Body of pancreas (tissue), 4 donors: Measurements from ENCODE around the gene RPL41. TPM values are rescaled to one million over a fixed set of nuclear protein-coding genes. Genes with fewer than 3 reads are reported as not detected.
A peak's percentile ranks its signal among the peaks of the same experiment; 100 is the strongest.

Source experiments
- ATAC-seq: fragments of 150-250 bp; one replicate; pipeline ENCODE4 v1.9.1; 2016
- DNase-seq, 4 donors: peaks; one replicate each; pipeline ENCODE4 v3.0.0-alpha.2; 2019
- H3K27ac ChIP-seq, 4 donors: fragments of 200-600 bp; sonication (generic); 1 replicate in 3 of 4; 2 replicates in 1 of 4; pipeline versions ENCODE4 v1.5.1 to v1.6.1; 2016 to 2019; ENCODE audit warnings: mild to moderate bottlenecking in 1 of 4, mixed read lengths in 1 of 4, moderate library complexity in 1 of 4
- H3K27me3 ChIP-seq, 2 donors: fragments of 200-600 bp; sonication (generic); one replicate each; pipeline ENCODE4 v1.6.0; 2016; ENCODE audit warnings: mild to moderate bottlenecking in 1 of 2
- H3K36me3 ChIP-seq, 2 donors: fragments of 200-600 bp; sonication (generic); replicated peaks in 1 of 2; 2 replicates each; pipeline ENCODE4 v1.5.1; 2016; ENCODE audit warnings: low read depth in 2 of 2; ENCODE audit not compliant: insufficient read depth in 1 of 2
- H3K4me1 ChIP-seq: fragments of 200-600 bp; sonication (generic); one replicate; pipeline ENCODE4 v1.6.0; 2016
- H3K4me3 ChIP-seq, 2 donors: fragments of 200-600 bp; sonication (generic); 1 replicate in 1 of 2; 2 replicates in 1 of 2; pipeline ENCODE4 v1.5.1; 2016 to 2019
- H3K9me3 ChIP-seq, 3 donors: fragments of 200-600 bp; sonication (generic); 1 replicate in 2 of 3; 2 replicates in 1 of 3; pipeline ENCODE4 v1.5.1; 2016
- POLR2A ChIP-seq, 3 donors: fragments of 450-650 bp; IDR thresholded peaks; one replicate each; pipeline ENCODE4 v1.6.1; 2016; ENCODE audit warnings: antibody characterized with exemption in 3 of 3, mild to moderate bottlenecking in 2 of 3
- WGBS, 2 donors: methylation state at CpG; one replicate each; pipeline ENCODE4 v1.1.5; 2017; 5-methylcytosine and 5-hydroxymethylcytosine counted together
- intact Hi-C: fragments of 100-400 bp; cut with DNase I; formaldehyde crosslinking; loops from one replicate; pipeline ENCODE4 v1.15.1; 2023
- total RNA-seq, 2 donors: library from RNA; depleted of rRNA; stranded (reverse); fragments of >200 nt; gene quantifications; one replicate each; pipeline ENCODE4 v1.1.0, GENCODE V29; 2016
- TF ChIP-seq, protein P1 (sequence below), 7 experiments: fragments of 450-650 bp in 4 of 7; fragments of 200-600 bp in 3 of 7; sonication (generic) in 3 of 7; IDR thresholded peaks; one replicate each; pipeline ENCODE4 v1.5.1; 2016 to 2019; ENCODE audit warnings: antibody characterized with exemption in 7 of 7

The RPL41 gene
- total RNA-seq, 2 donors from 2014 or later: 1,174 to 2,214 TPM

DNA sequence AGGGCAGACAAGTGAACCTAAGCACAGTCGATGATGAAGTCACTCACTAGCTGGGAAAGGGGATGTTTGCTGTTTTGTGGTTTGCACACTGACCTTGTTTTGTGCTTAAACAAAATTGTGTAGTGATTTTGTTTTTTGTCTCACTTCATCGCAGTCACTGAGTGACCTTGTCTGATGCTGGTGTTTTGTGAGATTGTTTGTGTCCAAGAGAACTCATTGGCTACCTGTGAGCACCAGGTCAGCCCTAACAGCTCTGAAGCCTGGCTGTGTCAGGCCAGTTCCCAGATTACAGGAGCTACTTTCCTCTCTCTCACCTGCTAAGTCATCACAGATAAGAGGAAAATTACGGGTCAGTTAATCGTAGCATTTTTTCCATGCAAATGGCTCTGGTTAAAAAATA lies 7.7 kb downstream of the RPL41 start:
- Histone ChIP-seq H3K4me1 (peaks cover 33% of the 10 kb centered on the region), H3K9me3 (no peaks in the 10 kb centered on the region), H3K27me3 (no peaks in the 10 kb centered on the region), H3K4me3 (no peak overlapping the region), H3K27ac (peak overlapping the region in 2 of 4 donors; percentile 25 to 91), H3K36me3 (no peaks in the 10 kb centered on the region)
- 14 to 30% methylated on average over 4 of the region's 4 CpGs for WGBS, 2 donors
- intact Hi-C loops: no loop called here
- TF ChIP-seq, protein P1, sequence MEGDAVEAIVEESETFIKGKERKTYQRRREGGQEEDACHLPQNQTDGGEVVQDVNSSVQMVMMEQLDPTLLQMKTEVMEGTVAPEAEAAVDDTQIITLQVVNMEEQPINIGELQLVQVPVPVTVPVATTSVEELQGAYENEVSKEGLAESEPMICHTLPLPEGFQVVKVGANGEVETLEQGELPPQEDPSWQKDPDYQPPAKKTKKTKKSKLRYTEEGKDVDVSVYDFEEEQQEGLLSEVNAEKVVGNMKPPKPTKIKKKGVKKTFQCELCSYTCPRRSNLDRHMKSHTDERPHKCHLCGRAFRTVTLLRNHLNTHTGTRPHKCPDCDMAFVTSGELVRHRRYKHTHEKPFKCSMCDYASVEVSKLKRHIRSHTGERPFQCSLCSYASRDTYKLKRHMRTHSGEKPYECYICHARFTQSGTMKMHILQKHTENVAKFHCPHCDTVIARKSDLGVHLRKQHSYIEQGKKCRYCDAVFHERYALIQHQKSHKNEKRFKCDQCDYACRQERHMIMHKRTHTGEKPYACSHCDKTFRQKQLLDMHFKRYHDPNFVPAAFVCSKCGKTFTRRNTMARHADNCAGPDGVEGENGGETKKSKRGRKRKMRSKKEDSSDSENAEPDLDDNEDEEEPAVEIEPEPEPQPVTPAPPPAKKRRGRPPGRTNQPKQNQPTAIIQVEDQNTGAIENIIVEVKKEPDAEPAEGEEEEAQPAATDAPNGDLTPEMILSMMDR (IDR thresholded peaks at IDR 0.05): no peak
- no peak for TF ChIP-seq POLR2A (IDR thresholded peaks at IDR 0.05)
- DNase-seq (no peak), ATAC-seq (no peak)

DNA sequence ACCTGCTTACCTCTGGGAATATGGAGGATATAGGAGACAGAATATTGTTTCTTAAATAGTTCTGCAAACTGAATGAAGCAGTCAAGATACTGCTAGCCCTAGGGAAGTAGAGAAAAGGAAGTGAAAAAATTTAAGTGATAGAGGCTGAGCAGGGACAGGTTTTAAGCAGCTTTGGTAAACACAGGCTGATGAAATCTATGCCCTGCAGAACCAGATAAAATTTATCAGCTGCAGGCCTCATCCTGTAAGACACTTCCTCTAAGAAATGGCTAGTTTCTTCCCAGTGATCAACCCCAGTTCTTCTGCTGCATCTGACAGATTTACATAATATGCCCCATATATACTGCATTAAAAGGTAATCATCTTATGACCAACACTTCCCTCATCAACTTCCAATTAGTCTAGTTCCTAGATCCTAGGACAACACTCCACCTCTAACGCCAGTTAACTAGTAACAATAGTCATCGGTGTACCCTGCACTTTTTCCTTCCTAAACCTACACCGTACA lies 10.4 kb downstream of the RPL41 start:
- ATAC-seq: no peak
- TF ChIP-seq, protein P1 (IDR thresholded peaks at IDR 0.05): no peak
- no peak for TF ChIP-seq POLR2A (IDR thresholded peaks at IDR 0.05)
- H3K9me3 ChIP-seq: no peaks in the 10 kb centered on the region
- 22 to 33% methylated on average over 3 of the region's 3 CpGs for WGBS, 2 donors
- no peak for DNase-seq
- H3K27me3 ChIP-seq: no peaks in the 10 kb centered on the region
- peak overlapping the region; percentile 65 to 92 (median 92) for H3K27ac ChIP-seq
- peaks cover 41% of the 10 kb centered on the region for H3K4me1 ChIP-seq
- H3K4me3 ChIP-seq: no peak overlapping the region
- intact Hi-C loops: no loop called here
- peaks cover 0 to 2% of the 10 kb centered on the region in 2 donors for H3K36me3 ChIP-seq

GRCh38 chr12:56127485-56127887 lies 11.1 kb downstream of the RPL41 start:
- H3K27me3 ChIP-seq: no peaks in the 10 kb centered on the region
- no peak for DNase-seq
- peaks cover 0 to 4% of the 10 kb centered on the region in 2 donors for H3K36me3 ChIP-seq
- ATAC-seq: no peak
- no peak overlapping the region for H3K4me3 ChIP-seq
- peaks cover 41% of the 10 kb centered on the region for H3K4me1 ChIP-seq
- peak overlapping the region; percentile 65 to 92 (median 92) for H3K27ac ChIP-seq
- WGBS, 2 donors: 0% methylated on average over 8 of the region's 8 CpGs
- intact Hi-C loops: no loop called here
- TF ChIP-seq POLR2A (IDR thresholded peaks at IDR 0.05): no peak
- TF ChIP-seq, protein P1 (IDR thresholded peaks at IDR 0.05): no peak
- no peaks in the 10 kb centered on the region for H3K9me3 ChIP-seq

GRCh38 chr12:56127888-56128669 lies 11.6 kb downstream of the RPL41 start, which contains the start of gene ESYT1:
Gene ESYT1, plus strand, starts transcription at chr12:56128267. Its CDS starts 53 bp downstream, at chr12:56128320.
- peak; percentile 96 to 98 (median 98) for TF ChIP-seq POLR2A (IDR thresholded peaks at IDR 0.05)
- TF ChIP-seq, protein P1 (IDR thresholded peaks at IDR 0.05): peak in 2 of 7 experiments; percentile 9 to 14
- intact Hi-C loops: no loop called here
- peak; percentile 99 to 100 (median 100) for DNase-seq
- Histone ChIP-seq H3K36me3 (peaks cover 0 to 6% of the 10 kb centered on the region in 2 donors), H3K27me3 (no peaks in the 10 kb centered on the region), H3K4me1 (peaks cover 41% of the 10 kb centered on the region), H3K27ac (peak within 1 kb of the TSS; percentile 91 to 92 (median 92)), H3K4me3 (peak within 1 kb of the TSS; percentile 26 to 77), H3K9me3 (no peaks in the 10 kb centered on the region)
- peak; percentile 93 for ATAC-seq
- 0% methylated on average over 24 to 49 of the region's 49 CpGs for WGBS, 2 donors
